NCI-H69 (cell line): ENCODE data around the gene PDS5B.
"Not testable (repeated sequence)": the region's sequence is repeated elsewhere in the genome, so short reads cannot be mapped to it uniquely, and the experiment has no call there.

Source experiments
- DNase-seq: peaks from one replicate; lab custom pipeline; 2025; lab: John Stamatoyannopoulos, UW

The PDS5B gene

GRCh38 chr13:32729097-32729496, 142.8 kb downstream of the PDS5B start:
- DNase-seq, result not testable (repeated sequence)

- no peak for DNase-seq
Observed at GRCh38 chr13:32731074-32731473, 144.8 kb downstream of the PDS5B start.

GRCh38 chr13:32731576-32731975, 145.3 kb downstream of the PDS5B start:
- DNase-seq, result no peak

GRCh38 chr13:32733690-32734089, 147.4 kb downstream of the PDS5B start:
- DNase-seq, result no peak

- peak; percentile 66 for DNase-seq
Observed at GRCh38 chr13:32734511-32734910, 148.3 kb downstream of the PDS5B start.

GRCh38 chr13:32735859-32736258, 149.6 kb downstream of the PDS5B start:
- DNase-seq, result no peak

- DNase-seq, result no peak
Observed at GRCh38 chr13:32736648-32737047, 150.4 kb downstream of the PDS5B start.

GRCh38 chr13:32737111-32737571, 150.9 kb downstream of the PDS5B start:
- no peak for DNase-seq

- DNase-seq, result no peak
Observed at GRCh38 chr13:32737679-32738078, 151.4 kb downstream of the PDS5B start.

GRCh38 chr13:32745509-32745908, 159.3 kb downstream of the PDS5B start:
- DNase-seq, result no peak

GRCh38 chr13:32746474-32746873, 160.2 kb downstream of the PDS5B start:
- DNase-seq, result no peak

- DNase-seq, result no peak
Observed at GRCh38 chr13:32748305-32748704, 162.1 kb downstream of the PDS5B start.

GRCh38 chr13:32751340-32751739, 165.1 kb downstream of the PDS5B start:
- no peak for DNase-seq

- DNase-seq, result no peak
Observed at GRCh38 chr13:32752311-32752710, 166.1 kb downstream of the PDS5B start.

- no peak for DNase-seq
Observed at GRCh38 chr13:32752997-32753606, 166.8 kb downstream of the PDS5B start.

- no peak for DNase-seq
Observed at GRCh38 chr13:32754179-32754578, 167.9 kb downstream of the PDS5B start.

GRCh38 chr13:32759152-32759551, 172.9 kb downstream of the PDS5B start:
- no peak for DNase-seq

- DNase-seq, result no peak
Observed at GRCh38 chr13:32761472-32761871, 175.2 kb downstream of the PDS5B start.

GRCh38 chr13:32779119-32779518, 192.9 kb downstream of the PDS5B start:
- no peak for DNase-seq

GRCh38 chr13:32781906-32782305, 195.7 kb downstream of the PDS5B start:
- DNase-seq, result no peak

GRCh38 chr13:32783067-32783466, 196.8 kb downstream of the PDS5B start:
- DNase-seq, result no peak

GRCh38 chr13:32790731-32791130, 204.5 kb downstream of the PDS5B start:
- peak; percentile 31 for DNase-seq

GRCh38 chr13:32791545-32792172, 205.4 kb downstream of the PDS5B start:
- DNase-seq, result peak; percentile 35

GRCh38 chr13:32796754-32797153, 210.5 kb downstream of the PDS5B start:
- no peak for DNase-seq
